Smooth muscle cell (in vitro differentiated cells): ENCODE data around the gene ICAM2. TPM values are rescaled to one million over a fixed set of nuclear protein-coding genes. Genes with fewer than 3 reads are reported as not detected.

Experiments used
- DNase-seq: peaks from one replicate; lab custom pipeline; 2025; ENCODE audit not compliant: unreplicated experiment; lab: John Stamatoyannopoulos, UW
- H2AFZ ChIP-seq: fragments of 200-600 bp; sonication (generic); 2 replicates; pipeline ENCODE4 v1.6.0; 2016; ENCODE audit warnings: antibody characterized with exemption, low read depth, mild to moderate bottlenecking
- H3F3A ChIP-seq: fragments of 200-600 bp; sonication (generic); 2 replicates; pipeline ENCODE4 v1.6.0; 2017; ENCODE audit warnings: antibody characterized with exemption, low read depth
- H3K27ac ChIP-seq: fragments of 200-600 bp; sonication (generic); 2 replicates; pipeline ENCODE4 v1.5.1; 2016; ENCODE audit warnings: low read depth, mild to moderate bottlenecking
- H3K27me3 ChIP-seq: fragments of 200-600 bp; sonication (generic); 2 replicates; pipeline ENCODE4 v1.6.1; 2016; ENCODE audit warnings: low read depth, mild to moderate bottlenecking
- H3K36me3 ChIP-seq: fragments of 200-600 bp; sonication (generic); 2 replicates; pipeline ENCODE4 v1.5.1; 2016; ENCODE audit warnings: low read depth
- H3K4me1 ChIP-seq: fragments of 200-600 bp; sonication (generic); 2 replicates; pipeline ENCODE4 v1.5.1; 2016; ENCODE audit warnings: low read depth
- H3K4me2 ChIP-seq: fragments of 200-600 bp; sonication (generic); 2 replicates; pipeline ENCODE4 v1.6.0; 2016; ENCODE audit warnings: mild to moderate bottlenecking
- H3K4me3 ChIP-seq: fragments of 200-600 bp; sonication (generic); 2 replicates; pipeline ENCODE4 v1.5.1; 2016; ENCODE audit warnings: mild to moderate bottlenecking
- H3K79me2 ChIP-seq: fragments of 200-600 bp; sonication (generic); 2 replicates; pipeline ENCODE4 v1.6.0; 2016; ENCODE audit warnings: low read depth, mild to moderate bottlenecking
- H3K9ac ChIP-seq: fragments of 200-600 bp; sonication (generic); 2 replicates; pipeline ENCODE4 v1.6.0; 2016; ENCODE audit warnings: low read depth
- H3K9me3 ChIP-seq: fragments of 200-600 bp; sonication (generic); replicated peaks from 2 replicates; pipeline ENCODE4 v1.5.1; 2016; ENCODE audit warnings: low read depth
- H4K20me1 ChIP-seq: fragments of 200-600 bp; sonication (generic); 2 replicates; pipeline ENCODE4 v1.6.0; 2016; ENCODE audit warnings: low read depth
- CTCF ChIP-seq: fragments of 200-600 bp; sonication (generic); IDR thresholded peaks from 2 replicates; pipeline ENCODE4 v1.5.1; 2017; ENCODE audit warnings: borderline replicate concordance, mild to moderate bottlenecking, antibody characterized with exemption; ENCODE audit not compliant: insufficient read depth, poor library complexity, severe bottlenecking
- whole genome bisulfite sequencing: methylation state at CpG from one replicate; pipeline ENCODE4 v1.1.7; 2016; ENCODE audit warnings: low lambda C conversion rate; 5-methylcytosine and 5-hydroxymethylcytosine counted together
- polyA plus RNA-seq: library from polyadenylated mRNA; unstranded; fragments of >200 nt; fragmentation: Nextera tagmentation; extraction: Ambion mirVana; gene quantifications from 2 replicates; pipeline ENCODE4 v1.2.1, GENCODE V29; 2016
- total RNA-seq: library from RNA; depleted of rRNA; stranded (reverse); fragments of >200 nt; gene quantifications from 2 replicates; pipeline ENCODE4 v1.2.3, GENCODE V29; 2014

ICAM2 gene
- total and polyA plus RNA-seq, 2 experiments from 2014 or later = 1.0 TPM; not detected in 1

- Histone ChIP-seq H3K27me3 (no peaks in the 10 kb centered on the region), H3F3A (no peaks in the 10 kb centered on the region), H3K79me2 (no peaks in the 10 kb centered on the region), H4K20me1 (no peaks in the 10 kb centered on the region), H2AFZ (no peak overlapping the region), H3K27ac (no peak overlapping the region), H3K4me3 (no peak overlapping the region), H3K36me3 (peaks cover 33% of the 10 kb centered on the region), H3K9me3 (no peaks in the 10 kb centered on the region), H3K9ac (no peak overlapping the region), H3K4me1 (no peaks in the 10 kb centered on the region), H3K4me2 (no peak overlapping the region)
- WGBS = 66% methylated on average over 3 of the region's 3 CpGs
- no peak for TF ChIP-seq CTCF
- DNase-seq = no peak
These were observed 47.2 kb upstream of the ICAM2 start for GRCh38 chr17:64067657-64068056.

GRCh38 chr17:64066716-64067115 is 46.3 kb upstream of the ICAM2 start:
- Histone ChIP-seq H4K20me1 (no peaks in the 10 kb centered on the region), H3K4me1 (no peaks in the 10 kb centered on the region), H3K27ac (no peak overlapping the region), H3K4me2 (no peak overlapping the region), H3K9ac (no peak overlapping the region), H3K79me2 (no peaks in the 10 kb centered on the region), H3K36me3 (peaks cover 33% of the 10 kb centered on the region), H3F3A (no peaks in the 10 kb centered on the region), H3K4me3 (no peak overlapping the region), H3K9me3 (no peaks in the 10 kb centered on the region), H3K27me3 (no peaks in the 10 kb centered on the region), H2AFZ (no peak overlapping the region)
- no peak for TF ChIP-seq CTCF
- 100% methylated on average over 7 of the region's 7 CpGs for WGBS
- DNase-seq = no peak

- no peak for DNase-seq
- H3K4me3 ChIP-seq = no peak overlapping the region
- H3K4me2 ChIP-seq = no peak overlapping the region
- no peaks in the 10 kb centered on the region for H4K20me1 ChIP-seq
- H3K27ac ChIP-seq = no peak overlapping the region
- TF ChIP-seq CTCF = no peak
- no peaks in the 10 kb centered on the region for H3K4me1 ChIP-seq
- H3K9ac ChIP-seq = no peak overlapping the region
- no peaks in the 10 kb centered on the region for H3K27me3 ChIP-seq
- no peak overlapping the region for H2AFZ ChIP-seq
- H3K79me2 ChIP-seq = no peaks in the 10 kb centered on the region
- H3F3A ChIP-seq = no peaks in the 10 kb centered on the region
- 93% methylated on average over 8 of the region's 8 CpGs for WGBS
- H3K36me3 ChIP-seq = peaks cover 23% of the 10 kb centered on the region
- H3K9me3 ChIP-seq = no peaks in the 10 kb centered on the region
These were observed 44.7 kb upstream of the ICAM2 start for GRCh38 chr17:64065161-64065560.

GRCh38 chr17:64064331-64064730 is 43.9 kb upstream of the ICAM2 start:
- H3K9ac ChIP-seq = no peak overlapping the region
- no peak overlapping the region for H3K27ac ChIP-seq
- H3K79me2 ChIP-seq = no peaks in the 10 kb centered on the region
- 91% methylated on average over 9 of the region's 9 CpGs for WGBS
- TF ChIP-seq CTCF = no peak
- no peak overlapping the region for H3K4me3 ChIP-seq
- no peak overlapping the region for H3K4me2 ChIP-seq
- no peaks in the 10 kb centered on the region for H3K4me1 ChIP-seq
- DNase-seq = no peak
- no peaks in the 10 kb centered on the region for H3F3A ChIP-seq
- H2AFZ ChIP-seq = no peak overlapping the region
- no peaks in the 10 kb centered on the region for H3K9me3 ChIP-seq
- H4K20me1 ChIP-seq = no peaks in the 10 kb centered on the region
- H3K27me3 ChIP-seq = no peaks in the 10 kb centered on the region
- H3K36me3 ChIP-seq = peaks cover 15% of the 10 kb centered on the region
